HepG2 (cell line): ENCODE results near the gene RHOT1. TPM values are rescaled to one million over a fixed set of nuclear protein-coding genes. Genes with fewer than 3 reads are reported as not detected.
A peak's percentile ranks its signal among the peaks of the same experiment; 100 is the strongest.

Source experiments
- ATAC-seq: fragments of 200-7000 bp; cut with Tn5 transposase; 3 replicates; pipeline ENCODE4 v1.9.1; 2020; ENCODE audit warnings: mild to moderate bottlenecking, moderate library complexity
- BruUV-seq: library from RNA; stranded (reverse); fragments of 400-500 nt; replicated peaks from 2 replicates; lab custom pipeline; 2021; lab: Mats Ljungman, UMichigan
- CTCF ChIA-PET: fragments of 300-600 bp; formaldehyde crosslinking; extraction: SDS; loops from one replicate; lab custom pipeline; 2021; ENCODE audit warnings: low total read pairs, inconsistent platforms, low intra/inter-chr PET ratio; lab: Yijun Ruan, JAX
- POLR2A ChIA-PET: fragments of 350-600 bp; sonication (Branson Sonifier 250); formaldehyde crosslinking; loops from one replicate; lab custom pipeline; 2020; ENCODE audit warnings: antibody characterized with exemption, inconsistent platforms; lab: Yijun Ruan, JAX
- DNase-seq: peaks from one replicate; pipeline ENCODE4 v3.0.0-alpha.2; 2015; ENCODE audit warnings: low spot score
- FAIRE-seq: peaks from 3 replicates; lab custom pipeline; 2011; peaks lifted over from hg19 to GRCh38; lab: Jason Lieb, UNC
- H2AFZ ChIP-seq: one replicate; pipeline ENCODE4 v1.6.1; 2011; ENCODE audit warnings: low read length, inconsistent platforms
- H3K27ac ChIP-seq: fragments of 300-600 bp; 3 replicates; pipeline ENCODE4 v1.8.0; 2011; ENCODE audit warnings: mixed run types, mild to moderate bottlenecking, mixed read lengths, low read length, inconsistent platforms; ENCODE audit not compliant: insufficient read depth; ENCODE audit errors: extremely low read length
- H3K27me3 ChIP-seq, 2 experiments: fragments of 200-600 bp in 1 of 2; 2 replicates in 1 of 2; 3 replicates in 1 of 2; pipeline versions ENCODE4 v1.6.0 to v1.8.0; 2011; ENCODE audit warnings: low read length in 2 of 2, mild to moderate bottlenecking in 2 of 2, moderate library complexity in 2 of 2, inconsistent platforms in 1 of 2; ENCODE audit not compliant: insufficient read depth in 2 of 2, control insufficient read depth in 1 of 2
- H3K36me3 ChIP-seq, 2 experiments: fragments of 200-600 bp in 1 of 2; replicated peaks in 1 of 2; 2 replicates in 1 of 2; 3 replicates in 1 of 2; pipeline versions ENCODE4 v1.5.1 to v1.8.0; 2011; ENCODE audit warnings: low read length in 2 of 2, inconsistent platforms in 1 of 2; ENCODE audit not compliant: insufficient read depth in 2 of 2, control insufficient read depth in 1 of 2
- H3K4me1 ChIP-seq: 2 replicates; pipeline ENCODE4 v1.5.1; 2012; ENCODE audit warnings: low read length, inconsistent platforms; ENCODE audit not compliant: insufficient read depth
- H3K4me2 ChIP-seq: 2 replicates; pipeline ENCODE4 v1.6.0; 2011; ENCODE audit warnings: low read depth, low read length, inconsistent platforms
- H3K4me3 ChIP-seq, 3 experiments: fragments of 200-600 bp in 1 of 3; sonication (generic), shearing (Covaris generic) in 1 of 3; replicated peaks in 1 of 3; 2 replicates each; pipeline ENCODE4 v1.5.1; 2011 to 2016; ENCODE audit warnings: low read length in 3 of 3, inconsistent platforms in 2 of 3, low read depth in 2 of 3, mild to moderate bottlenecking in 2 of 3, control low read depth in 1 of 3, mixed read lengths in 1 of 3; ENCODE audit not compliant: insufficient read depth in 1 of 3
- H3K79me2 ChIP-seq: one replicate; pipeline ENCODE4 v1.6.1; 2011; ENCODE audit warnings: low read length, inconsistent platforms; ENCODE audit not compliant: insufficient read depth
- H3K9ac ChIP-seq: 2 replicates; pipeline ENCODE4 v1.6.0; 2011; ENCODE audit warnings: mild to moderate bottlenecking, low read depth, low read length, inconsistent platforms; ENCODE audit not compliant: insufficient read depth
- H3K9me3 ChIP-seq: 2 replicates; pipeline ENCODE4 v1.5.1; 2012; ENCODE audit warnings: mild to moderate bottlenecking, low read length
- H4K20me1 ChIP-seq: 2 replicates; pipeline ENCODE4 v1.6.0; 2011; ENCODE audit warnings: inconsistent platforms, mild to moderate bottlenecking, low read length, moderate library complexity; ENCODE audit not compliant: insufficient read depth
- ARNTL ChIP-seq: sonication (generic); formaldehyde crosslinking; IDR thresholded peaks from 2 replicates; pipeline ENCODE4 v1.4.0; 2020; ENCODE audit warnings: mild to moderate bottlenecking, missing genetic modification reagents
- BORCS8-MEF2B ChIP-seq: sonication (generic); formaldehyde crosslinking; IDR thresholded peaks from 2 replicates; pipeline ENCODE4 v1.8.0; 2022; ENCODE audit warnings: mild to moderate bottlenecking, missing genetic modification reagents
- CBX1 ChIP-seq: IDR thresholded peaks from one replicate; pipeline ENCODE4 v1.6.1; 2016; ENCODE audit warnings: antibody characterized with exemption, low read depth
- JUN ChIP-seq: sonication (generic); formaldehyde crosslinking; IDR thresholded peaks from 2 replicates; pipeline ENCODE4 v1.4.0; 2020; ENCODE audit warnings: mild to moderate bottlenecking, missing genetic modification reagents
- KAT8 ChIP-seq: IDR thresholded peaks from 2 replicates; pipeline ENCODE4 v1.6.1; 2016; ENCODE audit warnings: missing genetic modification reagents, missing compliant biosample characterization
- MTA1 ChIP-seq: sonication (generic); formaldehyde crosslinking; IDR thresholded peaks from 2 replicates; pipeline ENCODE4 v1.4.0; 2020; ENCODE audit warnings: missing genetic modification reagents, mild to moderate bottlenecking, borderline replicate concordance
- NCOA5 ChIP-seq: sonication (generic); formaldehyde crosslinking; IDR thresholded peaks from 2 replicates; pipeline ENCODE4 v1.4.0; 2020; ENCODE audit warnings: missing genetic modification reagents
- NFKB2 ChIP-seq: sonication (generic); formaldehyde crosslinking; IDR thresholded peaks from 2 replicates; pipeline ENCODE4 v1.4.0; 2020; ENCODE audit warnings: missing genetic modification reagents, borderline replicate concordance
- POLR2AphosphoS5 ChIP-seq: IDR thresholded peaks from 2 replicates; pipeline ENCODE4 v1.6.1; 2012; ENCODE audit warnings: low read depth, low read length
- SAP130 ChIP-seq: IDR thresholded peaks from 2 replicates; pipeline ENCODE4 v1.6.1; 2016; ENCODE audit warnings: low read depth
- TBX2 ChIP-seq: sonication (generic); formaldehyde crosslinking; IDR thresholded peaks from 2 replicates; pipeline ENCODE4 v1.5.0; 2020; ENCODE audit warnings: missing genetic modification reagents, mild to moderate bottlenecking, borderline replicate concordance
- ZNF253 ChIP-seq: sonication (generic); formaldehyde crosslinking; IDR thresholded peaks from 2 replicates; pipeline ENCODE4 v1.8.0; 2022; ENCODE audit warnings: mild to moderate bottlenecking, missing genetic modification reagents, borderline replicate concordance
- ZNF577 ChIP-seq: sonication (generic); formaldehyde crosslinking; IDR thresholded peaks from 2 replicates; pipeline ENCODE4 v1.4.0; 2020; ENCODE audit warnings: mild to moderate bottlenecking, low read depth, missing genetic modification reagents, borderline replicate concordance
- WGBS: methylation state at CpG from one replicate; pipeline ENCODE4 v1.1.6; 2017; ENCODE audit warnings: low lambda C conversion rate; 5-methylcytosine and 5-hydroxymethylcytosine counted together
- in situ Hi-C: cut with HindIII; loops from 2 replicates; pipeline ENCODE4 v1.10.0; 2017; ENCODE audit warnings: low pct_unique_long_range_greater_than_20kb; ENCODE audit not compliant: extremely low pct_ligation_motif_present
- intact Hi-C: fragments of 100-400 bp; cut with micrococcal nuclease; formaldehyde crosslinking; loops from one replicate; pipeline ENCODE4 v1.10.0; 2022; ENCODE audit not compliant: unreplicated experiment
- polyA plus RNA-seq, 8 experiments: library from polyadenylated mRNA; depleted of rRNA in 3 of 8; stranded (reverse) in 7 of 8; unstranded in 1 of 8; fragments of >200 nt; fragmentation: Illumina TruSeq in 4 of 8; extraction: Trizol in 4 of 8; gene quantifications; 2 replicates each; pipeline versions ENCODE4 v1.2.1 to v1.2.3, GENCODE V29; 2011 to 2016; ENCODE audit warnings: low read depth in 4 of 8, missing spikeins in 1 of 8, mixed read lengths in 1 of 8; ENCODE audit not compliant: insufficient read depth in 1 of 8
- total RNA-seq, 5 experiments: library from RNA; depleted of rRNA; stranded (reverse); fragments of >200 nt; fragmentation: Illumina TruSeq; extraction: Trizol; gene quantifications; 2 replicates each; pipeline ENCODE4 v1.2.3, GENCODE V29; 2016; ENCODE audit warnings: low read depth in 1 of 5
- TF ChIP-seq, protein P1 (sequence below), 2 experiments: sonication (generic) in 1 of 2; formaldehyde crosslinking in 1 of 2; IDR thresholded peaks; 2 replicates each; pipeline versions ENCODE4 v1.4.0 to v1.6.1; 2018 to 2020; ENCODE audit warnings: missing genetic modification reagents in 2 of 2, borderline replicate concordance in 1 of 2, low read depth in 1 of 2, mild to moderate bottlenecking in 1 of 2, missing biosample characterization in 1 of 2
- TF ChIP-seq, protein P2 (sequence below): sonication (generic); formaldehyde crosslinking; IDR thresholded peaks from 2 replicates; pipeline ENCODE4 v1.5.0; 2020; ENCODE audit warnings: mild to moderate bottlenecking, missing genetic modification reagents, moderate library complexity
- TF ChIP-seq, protein P3 (sequence below): sonication (generic); formaldehyde crosslinking; IDR thresholded peaks from 2 replicates; pipeline ENCODE4 v1.4.0; 2020; ENCODE audit warnings: missing genetic modification reagents, borderline replicate concordance
- TF ChIP-seq, protein P4 (sequence below): sonication (generic); formaldehyde crosslinking; IDR thresholded peaks from 2 replicates; pipeline ENCODE4 v1.5.0; 2020; ENCODE audit warnings: missing genetic modification reagents

The RHOT1 gene
- total and polyA plus RNA-seq, 2 of the 13 experiments (the other 11 are each of a cell fraction or from before 2014, with no cell fraction given), result 25.6 to 41.5 TPM

DNA sequence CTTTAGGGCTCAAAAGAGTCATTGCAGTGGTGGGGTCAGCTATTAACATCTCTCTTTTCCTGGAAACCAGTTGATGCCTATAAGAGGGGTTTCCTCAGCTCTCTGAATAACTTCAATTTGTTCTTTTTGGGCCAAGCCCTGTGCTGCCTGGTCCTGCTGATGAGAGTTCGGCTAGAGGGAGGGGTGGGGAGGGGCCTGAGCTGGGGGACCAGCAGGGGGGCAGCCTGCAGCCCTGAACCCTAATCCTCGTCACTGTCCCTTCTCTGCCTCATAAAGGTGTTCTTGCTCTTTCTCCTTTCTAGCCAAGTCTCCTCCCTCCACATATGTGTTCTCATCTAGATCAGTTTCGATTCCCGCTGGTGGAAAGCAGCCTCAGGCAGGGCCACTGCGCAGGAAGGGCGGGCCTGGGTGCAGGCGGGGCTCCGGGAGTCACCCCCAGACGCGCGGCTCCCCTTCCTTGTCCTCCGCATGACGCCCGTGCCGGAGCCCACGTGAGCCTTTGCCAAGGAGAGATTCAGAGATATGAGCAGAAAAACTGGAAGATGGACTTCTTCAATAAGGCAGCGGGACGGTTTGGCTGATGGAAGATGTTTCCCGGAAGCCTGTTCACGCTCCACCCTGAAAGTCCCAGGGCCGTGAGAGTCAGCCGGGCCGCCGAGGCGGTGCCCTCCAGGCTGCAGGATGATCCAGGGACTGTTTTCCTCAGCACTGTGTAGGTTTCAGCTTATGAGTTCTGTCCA is 15.0 kb upstream of the RHOT1 start:
- H3K9ac ChIP-seq, result peak overlapping the region; percentile 23; the same call in 1 of the 2 replicates
- CTCF ChIA-PET, result no interaction called here
- no peak for DNase-seq
- TF ChIP-seq CBX1 (no peak), NFKB2 (CRISPR knock-in tag) (peak; percentile 24; the same call in 1 of the 2 replicates), NCOA5 (CRISPR knock-in tag) (no peak), ZNF253 (CRISPR knock-in tag) (no peak), MTA1 (CRISPR knock-in tag) (peak; percentile 49; the same call in 1 of the 2 replicates), JUN (CRISPR knock-in tag) (no peak), BORCS8-MEF2B (CRISPR knock-in tag) (no peak), SAP130 (CRISPR knock-in tag) (peak; percentile 16; the same call in 1 of the 2 replicates), POLR2AphosphoS5 (no peak), ARNTL (CRISPR knock-in tag) (0 out of 2 replicates have a peak, but pooled peaks have one; percentile 47), KAT8 (peak; percentile 56; the same call in 1 of the 2 replicates), ZNF577 (no peak), TBX2 (CRISPR knock-in tag) (0 out of 2 replicates have a peak, but pooled peaks have one; percentile 29)
- TF ChIP-seq, protein P1, sequence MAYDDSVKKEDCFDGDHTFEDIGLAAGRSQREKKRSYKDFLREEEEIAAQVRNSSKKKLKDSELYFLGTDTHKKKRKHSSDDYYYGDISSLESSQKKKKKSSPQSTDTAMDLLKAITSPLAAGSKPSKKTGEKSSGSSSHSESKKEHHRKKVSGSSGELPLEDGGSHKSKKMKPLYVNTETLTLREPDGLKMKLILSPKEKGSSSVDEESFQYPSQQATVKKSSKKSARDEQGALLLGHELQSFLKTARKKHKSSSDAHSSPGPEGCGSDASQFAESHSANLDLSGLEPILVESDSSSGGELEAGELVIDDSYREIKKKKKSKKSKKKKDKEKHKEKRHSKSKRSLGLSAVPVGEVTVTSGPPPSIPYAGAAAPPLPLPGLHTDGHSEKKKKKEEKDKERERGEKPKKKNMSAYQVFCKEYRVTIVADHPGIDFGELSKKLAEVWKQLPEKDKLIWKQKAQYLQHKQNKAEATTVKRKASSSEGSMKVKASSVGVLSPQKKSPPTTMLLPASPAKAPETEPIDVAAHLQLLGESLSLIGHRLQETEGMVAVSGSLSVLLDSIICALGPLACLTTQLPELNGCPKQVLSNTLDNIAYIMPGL (CRISPR knock-in tag; IDR thresholded peaks at IDR 0.05; ENCODE audit: borderline replicate concordance in 1 of 2, low read depth in 1 of 2), result peak in 1 of 2 experiments; percentile 29; a peak in 1 of 4 replicates
- TF ChIP-seq, protein P2, sequence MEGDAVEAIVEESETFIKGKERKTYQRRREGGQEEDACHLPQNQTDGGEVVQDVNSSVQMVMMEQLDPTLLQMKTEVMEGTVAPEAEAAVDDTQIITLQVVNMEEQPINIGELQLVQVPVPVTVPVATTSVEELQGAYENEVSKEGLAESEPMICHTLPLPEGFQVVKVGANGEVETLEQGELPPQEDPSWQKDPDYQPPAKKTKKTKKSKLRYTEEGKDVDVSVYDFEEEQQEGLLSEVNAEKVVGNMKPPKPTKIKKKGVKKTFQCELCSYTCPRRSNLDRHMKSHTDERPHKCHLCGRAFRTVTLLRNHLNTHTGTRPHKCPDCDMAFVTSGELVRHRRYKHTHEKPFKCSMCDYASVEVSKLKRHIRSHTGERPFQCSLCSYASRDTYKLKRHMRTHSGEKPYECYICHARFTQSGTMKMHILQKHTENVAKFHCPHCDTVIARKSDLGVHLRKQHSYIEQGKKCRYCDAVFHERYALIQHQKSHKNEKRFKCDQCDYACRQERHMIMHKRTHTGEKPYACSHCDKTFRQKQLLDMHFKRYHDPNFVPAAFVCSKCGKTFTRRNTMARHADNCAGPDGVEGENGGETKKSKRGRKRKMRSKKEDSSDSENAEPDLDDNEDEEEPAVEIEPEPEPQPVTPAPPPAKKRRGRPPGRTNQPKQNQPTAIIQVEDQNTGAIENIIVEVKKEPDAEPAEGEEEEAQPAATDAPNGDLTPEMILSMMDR, result no peak
- TF ChIP-seq, protein P3, sequence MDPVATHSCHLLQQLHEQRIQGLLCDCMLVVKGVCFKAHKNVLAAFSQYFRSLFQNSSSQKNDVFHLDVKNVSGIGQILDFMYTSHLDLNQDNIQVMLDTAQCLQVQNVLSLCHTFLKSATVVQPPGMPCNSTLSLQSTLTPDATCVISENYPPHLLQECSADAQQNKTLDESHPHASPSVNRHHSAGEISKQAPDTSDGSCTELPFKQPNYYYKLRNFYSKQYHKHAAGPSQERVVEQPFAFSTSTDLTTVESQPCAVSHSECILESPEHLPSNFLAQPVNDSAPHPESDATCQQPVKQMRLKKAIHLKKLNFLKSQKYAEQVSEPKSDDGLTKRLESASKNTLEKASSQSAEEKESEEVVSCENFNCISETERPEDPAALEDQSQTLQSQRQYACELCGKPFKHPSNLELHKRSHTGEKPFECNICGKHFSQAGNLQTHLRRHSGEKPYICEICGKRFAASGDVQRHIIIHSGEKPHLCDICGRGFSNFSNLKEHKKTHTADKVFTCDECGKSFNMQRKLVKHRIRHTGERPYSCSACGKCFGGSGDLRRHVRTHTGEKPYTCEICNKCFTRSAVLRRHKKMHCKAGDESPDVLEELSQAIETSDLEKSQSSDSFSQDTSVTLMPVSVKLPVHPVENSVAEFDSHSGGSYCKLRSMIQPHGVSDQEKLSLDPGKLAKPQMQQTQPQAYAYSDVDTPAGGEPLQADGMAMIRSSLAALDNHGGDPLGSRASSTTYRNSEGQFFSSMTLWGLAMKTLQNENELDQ (CRISPR knock-in tag), result no peak
- TF ChIP-seq, protein P4, sequence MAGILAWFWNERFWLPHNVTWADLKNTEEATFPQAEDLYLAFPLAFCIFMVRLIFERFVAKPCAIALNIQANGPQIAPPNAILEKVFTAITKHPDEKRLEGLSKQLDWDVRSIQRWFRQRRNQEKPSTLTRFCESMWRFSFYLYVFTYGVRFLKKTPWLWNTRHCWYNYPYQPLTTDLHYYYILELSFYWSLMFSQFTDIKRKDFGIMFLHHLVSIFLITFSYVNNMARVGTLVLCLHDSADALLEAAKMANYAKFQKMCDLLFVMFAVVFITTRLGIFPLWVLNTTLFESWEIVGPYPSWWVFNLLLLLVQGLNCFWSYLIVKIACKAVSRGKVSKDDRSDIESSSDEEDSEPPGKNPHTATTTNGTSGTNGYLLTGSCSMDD (CRISPR knock-in tag), result no peak

More for the DNA sequence above, 15.0 kb upstream of the RHOT1 start:
- Histone ChIP-seq H2AFZ (peak overlapping the region; percentile 35), H3K4me2 (peak overlapping the region; percentile 73), H3K27me3 (no peaks in the 10 kb centered on the region; a peak in 1 of 5 replicates), H3K4me3 (peak overlapping the region; percentile 68 to 78 (median 72)), H3K27ac (no peak overlapping the region), H3K36me3 (no peaks in the 10 kb centered on the region), H4K20me1 (no peaks in the 10 kb centered on the region), H3K4me1 (peaks cover 24% of the 10 kb centered on the region), H3K9me3 (no peaks in the 10 kb centered on the region), H3K79me2 (no peaks in the 10 kb centered on the region)
- ATAC-seq (peak; percentile 93), FAIRE-seq (peak; percentile 76)
- intact Hi-C loops, result no loop called here
- POLR2A ChIA-PET, result no interaction called here
- WGBS, result 0% methylated on average over 9 of the region's 25 CpGs
- in situ Hi-C loops, result no loop called here
- BruUV-seq, result no TSS peak
